GM18526 (cell line): Measurements from ENCODE around the gene ERVH48-1.

ENCODE experiments used
- POLR2A ChIP-seq: IDR thresholded peaks from 3 replicates; pipeline ENCODE4 v1.6.1; 2011; ENCODE audit not compliant: insufficient read length; ENCODE audit errors: extremely low read depth

Gene ERVH48-1

DNA sequence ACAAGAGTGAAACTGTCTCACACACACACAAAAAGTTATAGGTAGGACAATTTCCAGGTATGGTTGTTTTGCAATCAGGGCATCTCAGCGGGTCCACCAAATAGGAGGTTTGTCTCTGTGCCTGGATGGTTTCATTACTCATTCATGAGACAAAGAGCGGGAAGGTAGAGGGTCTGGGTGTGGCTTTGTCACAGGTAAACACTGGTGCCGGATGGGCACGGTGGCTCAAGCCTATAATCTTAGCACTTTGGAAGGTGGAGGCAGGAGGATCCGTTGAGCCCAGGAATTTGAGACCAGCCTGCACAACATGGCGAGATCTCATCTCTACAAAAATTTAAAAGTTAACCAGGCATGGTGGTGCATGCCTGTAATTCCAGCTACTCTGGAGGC lies 16.3 kb upstream of the ERVH48-1 start:
- no peak for TF ChIP-seq POLR2A

DNA sequence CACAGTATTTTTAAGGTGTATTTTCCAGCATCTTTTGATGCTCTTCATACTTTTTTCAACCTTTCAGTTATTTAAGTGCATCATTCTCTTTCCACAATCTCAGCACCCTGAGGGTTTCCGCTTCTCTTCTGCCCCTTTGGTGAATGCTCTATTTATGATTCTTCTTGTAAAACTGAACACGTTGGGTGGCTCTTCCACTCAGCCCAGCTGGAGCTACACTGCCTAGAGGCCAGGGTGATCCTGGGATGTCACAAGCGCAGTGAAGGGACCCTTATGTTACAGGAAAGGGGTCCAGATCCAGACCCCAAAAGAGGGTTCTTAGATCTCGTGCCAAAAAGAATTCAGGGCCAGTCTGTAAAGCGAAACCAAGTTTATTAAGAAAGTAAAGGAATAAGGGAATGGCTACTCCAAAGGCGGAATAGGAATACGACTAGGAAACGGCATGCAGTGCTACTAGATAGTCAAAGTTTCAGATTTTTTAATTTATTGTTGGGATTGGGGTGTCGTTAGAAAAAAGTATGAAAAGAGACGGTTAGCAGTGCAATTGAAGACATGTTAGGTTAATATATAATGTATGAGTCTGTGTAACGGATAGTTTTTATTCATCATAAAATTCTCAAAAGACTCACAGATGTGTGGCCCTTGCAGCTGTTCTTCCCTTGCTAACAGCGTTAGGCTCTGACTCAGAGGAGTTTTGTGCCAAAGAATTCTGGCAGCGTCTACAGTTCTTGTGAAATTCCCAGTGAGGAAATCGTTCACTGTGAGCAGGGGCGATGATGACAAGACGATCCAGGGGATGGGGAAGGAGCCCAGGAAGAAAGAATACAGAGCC lies 14.4 kb upstream of the ERVH48-1 start:
- TF ChIP-seq POLR2A: no peak

DNA sequence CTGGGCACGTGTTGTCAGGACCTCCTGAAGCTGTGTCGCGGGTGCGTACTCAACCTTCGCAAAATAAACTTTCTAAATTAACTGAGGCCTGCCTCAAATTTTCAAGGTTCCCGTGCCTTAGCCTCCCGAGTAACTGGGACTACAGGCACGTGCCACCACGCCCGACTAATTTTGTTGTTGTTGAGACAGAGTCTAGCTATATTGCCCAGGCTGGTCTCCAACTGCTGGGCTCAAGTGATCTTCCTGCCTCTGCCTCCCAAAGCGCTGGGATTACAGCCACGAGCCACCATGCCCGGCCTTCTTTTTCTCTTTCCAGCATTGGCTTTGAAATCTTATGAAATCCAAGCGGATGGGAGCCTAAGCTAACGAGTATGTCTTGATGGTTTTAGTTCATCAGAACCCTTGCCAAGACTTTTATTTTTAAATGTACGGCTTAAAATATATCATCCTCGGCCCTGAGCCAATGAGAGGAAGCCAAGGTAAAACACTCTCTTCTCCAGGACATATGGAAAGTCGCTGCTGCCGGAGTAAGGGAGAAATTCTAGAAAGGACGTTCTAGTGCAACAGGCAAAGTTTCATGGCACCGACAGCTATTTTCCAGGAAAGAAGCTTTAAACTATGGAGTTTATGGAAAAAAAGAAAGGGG lies 12.7 kb upstream of the ERVH48-1 start:
- TF ChIP-seq POLR2A: no peak

DNA sequence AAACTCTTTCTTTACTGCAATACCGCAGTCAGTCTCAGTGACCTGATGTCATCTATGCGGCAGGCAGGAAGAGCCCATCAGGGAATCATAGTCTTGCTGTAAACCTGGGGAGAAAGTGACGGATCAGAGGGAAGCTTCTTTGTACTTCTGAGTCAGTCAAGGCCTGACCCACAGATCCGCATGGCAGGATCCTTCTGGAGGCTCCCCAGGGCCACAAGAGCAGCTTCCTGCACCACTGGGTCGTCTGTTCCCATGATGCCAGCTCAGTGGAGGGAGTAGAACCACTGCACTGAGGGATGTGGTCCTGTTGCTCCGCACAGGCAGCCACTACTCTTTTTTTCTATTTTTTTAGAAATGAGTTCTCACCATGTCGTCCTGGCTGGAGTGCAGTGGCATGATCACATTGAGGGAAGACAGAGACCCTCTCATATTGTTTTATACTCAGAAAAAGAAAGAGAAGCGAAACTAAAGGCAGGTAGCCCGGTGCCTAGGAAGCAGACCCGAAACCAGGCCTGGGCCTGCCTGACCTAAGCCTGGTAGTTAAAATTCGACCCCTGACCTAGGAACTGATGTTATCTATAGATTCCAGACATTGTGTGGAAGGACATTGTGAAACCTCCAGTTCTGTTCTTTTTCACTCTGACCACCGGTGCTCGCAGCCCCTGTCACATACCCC lies 6.3 kb upstream of the ERVH48-1 start:
- TF ChIP-seq POLR2A: no peak

DNA sequence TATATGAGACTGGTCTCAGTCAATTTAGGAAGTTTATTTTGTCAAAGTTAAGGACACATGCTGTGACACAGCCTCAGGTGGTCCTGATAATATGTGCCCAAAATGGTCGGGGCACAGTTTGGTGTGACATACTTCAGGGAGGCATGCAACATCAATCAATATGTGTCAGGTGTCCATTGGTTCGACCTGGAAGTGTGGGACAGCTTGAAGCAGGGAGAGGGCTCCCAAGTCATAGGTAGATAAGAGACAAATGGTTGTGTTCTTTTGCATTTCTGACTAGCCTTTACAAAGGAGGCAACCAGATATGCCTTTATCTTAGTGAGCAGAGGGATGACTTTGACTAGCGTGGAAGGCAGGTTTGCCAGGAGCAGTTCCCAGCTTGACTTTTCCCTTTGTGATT lies 4.5 kb upstream of the ERVH48-1 start:
- no peak for TF ChIP-seq POLR2A

DNA sequence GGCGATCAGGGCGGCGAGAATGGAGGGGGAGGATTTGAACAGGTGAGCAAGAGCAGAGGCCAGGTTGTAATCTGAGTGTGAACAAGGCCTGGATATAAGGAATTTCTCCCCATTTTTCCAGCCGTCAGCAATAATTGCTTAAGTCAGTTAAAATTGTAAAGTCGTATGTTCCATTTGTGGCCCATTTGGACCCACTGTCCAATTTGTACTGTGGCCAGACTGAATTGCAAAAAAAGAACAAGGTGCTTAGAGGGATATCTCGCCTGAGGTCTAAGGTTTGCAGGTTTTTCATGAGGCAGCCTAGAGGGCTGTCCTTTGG lies 1.0 kb downstream of the ERVH48-1 start:
- no peak for TF ChIP-seq POLR2A

DNA sequence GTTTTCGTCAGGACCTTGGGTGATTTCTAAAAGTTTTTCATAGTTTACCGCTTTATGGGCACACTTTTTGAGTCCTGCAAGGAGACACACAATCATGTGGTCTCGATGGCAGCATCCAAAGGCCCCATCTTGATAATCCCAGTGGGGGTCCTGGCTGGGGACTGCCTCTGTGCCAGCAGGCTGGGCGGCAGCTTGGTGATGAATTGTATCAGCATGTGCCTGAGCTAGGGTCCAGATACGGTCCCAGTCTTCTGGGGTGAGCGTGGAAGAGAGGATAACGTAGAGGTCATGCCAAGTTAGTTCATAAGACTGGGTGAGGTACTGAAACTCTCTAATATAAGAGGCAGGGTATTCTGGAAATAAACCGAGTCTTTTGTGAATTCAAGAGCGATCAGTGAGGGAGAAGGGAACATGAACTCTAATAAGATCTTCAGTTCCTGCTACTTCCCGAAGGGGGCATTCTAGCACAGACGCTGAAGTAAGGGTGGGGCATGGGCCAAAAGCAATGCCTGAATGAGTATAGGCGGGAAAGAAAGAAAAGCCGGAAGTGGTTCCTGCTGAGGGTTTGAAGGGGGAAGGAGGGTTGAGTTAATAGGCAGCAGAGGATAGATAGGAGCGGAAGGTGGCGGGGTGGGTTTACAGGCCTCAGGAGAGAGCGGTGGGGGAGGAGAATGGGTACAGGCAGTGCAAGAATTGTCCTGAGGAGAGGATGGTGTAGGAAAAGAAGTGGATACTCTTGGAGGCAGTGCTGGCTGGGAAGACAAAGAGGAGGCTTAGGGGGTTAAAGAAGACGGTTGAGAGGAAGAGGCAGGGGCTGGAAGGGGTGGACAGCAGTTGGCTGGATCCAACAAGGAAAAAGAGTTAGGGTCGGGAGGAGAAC lies 1.6 kb downstream of the ERVH48-1 start:
- TF ChIP-seq POLR2A: no peak

DNA sequence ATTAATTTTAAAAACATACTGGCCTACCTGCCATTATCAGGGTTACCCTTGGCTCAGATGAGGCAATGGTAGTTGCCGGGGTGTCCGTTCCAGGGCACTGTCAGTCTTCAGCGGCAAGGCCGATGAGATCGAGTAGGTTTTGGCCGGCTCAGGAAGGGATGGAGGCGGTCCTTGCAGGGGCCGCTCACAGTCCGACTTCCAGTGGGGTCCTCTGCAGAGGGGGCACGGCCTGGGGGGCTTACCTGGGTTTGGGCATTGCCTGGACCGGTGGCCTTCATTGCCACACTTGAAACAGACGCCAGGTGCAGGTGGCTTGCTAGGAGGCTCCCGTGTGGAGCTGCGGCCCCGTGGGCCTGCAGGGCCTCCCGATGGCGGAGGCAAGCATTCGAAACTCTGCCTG lies 2.5 kb downstream of the ERVH48-1 start:
- no peak for TF ChIP-seq POLR2A

DNA sequence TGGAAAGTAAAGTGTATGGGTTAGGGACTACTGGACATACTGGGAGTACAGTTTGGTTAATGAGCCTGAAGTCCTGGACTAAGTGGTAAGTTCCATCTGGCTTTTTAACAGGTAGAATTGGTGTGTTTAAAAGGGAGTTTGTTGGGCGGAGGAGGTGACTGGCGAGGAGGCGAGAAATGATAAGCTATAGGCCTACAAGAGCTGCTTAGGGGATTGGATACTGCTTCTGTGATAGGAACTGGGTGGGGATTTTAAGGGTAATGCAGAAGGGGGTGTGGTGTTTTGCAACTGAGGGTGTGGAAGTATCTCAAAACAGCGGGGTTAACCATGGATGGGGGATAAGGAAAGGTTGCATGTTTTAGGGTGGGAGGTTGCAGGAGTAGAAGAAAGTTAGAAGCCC lies 3.5 kb downstream of the ERVH48-1 start:
- TF ChIP-seq POLR2A: no peak

DNA sequence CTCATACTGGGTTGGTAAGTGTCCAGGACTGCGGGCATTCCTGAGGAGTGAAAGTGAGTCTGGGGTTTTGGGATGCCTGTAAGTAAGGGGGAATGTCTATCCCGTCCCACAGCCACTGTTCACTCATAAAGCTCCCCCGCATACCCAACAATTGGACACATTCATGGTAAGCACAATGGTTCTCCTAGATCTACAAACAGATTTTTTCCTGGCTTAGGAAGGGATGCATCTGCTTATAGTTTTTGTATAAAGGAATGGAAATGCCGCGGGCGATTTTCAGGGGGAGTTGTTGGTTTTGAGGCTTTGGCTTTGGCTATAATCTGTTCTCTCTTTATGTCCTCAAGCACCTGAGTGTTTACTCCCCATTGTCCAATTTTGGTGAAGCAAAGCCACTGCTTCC lies 7.1 kb downstream of the ERVH48-1 start:
- TF ChIP-seq POLR2A: no peak

DNA sequence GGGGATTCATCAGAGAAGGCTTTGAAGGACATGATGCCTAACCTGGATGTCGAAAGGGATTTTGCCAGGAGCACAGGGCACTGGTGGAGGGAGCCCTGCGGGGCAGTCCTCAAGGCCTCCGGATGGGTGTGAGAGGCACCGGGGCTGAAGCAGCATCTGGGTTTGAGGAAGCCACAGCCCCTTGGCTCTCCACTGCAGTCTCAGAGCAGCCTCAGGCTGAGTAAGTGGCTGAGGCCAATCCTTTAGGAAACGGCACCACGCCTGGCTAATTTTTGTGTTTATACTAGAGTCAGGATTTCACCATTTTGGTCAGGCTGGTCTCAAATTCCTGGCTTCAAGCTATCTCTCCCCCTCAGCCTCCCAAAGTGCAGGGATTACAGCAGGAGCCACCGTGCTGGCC lies 12.0 kb downstream of the ERVH48-1 start:
- TF ChIP-seq POLR2A: no peak

DNA sequence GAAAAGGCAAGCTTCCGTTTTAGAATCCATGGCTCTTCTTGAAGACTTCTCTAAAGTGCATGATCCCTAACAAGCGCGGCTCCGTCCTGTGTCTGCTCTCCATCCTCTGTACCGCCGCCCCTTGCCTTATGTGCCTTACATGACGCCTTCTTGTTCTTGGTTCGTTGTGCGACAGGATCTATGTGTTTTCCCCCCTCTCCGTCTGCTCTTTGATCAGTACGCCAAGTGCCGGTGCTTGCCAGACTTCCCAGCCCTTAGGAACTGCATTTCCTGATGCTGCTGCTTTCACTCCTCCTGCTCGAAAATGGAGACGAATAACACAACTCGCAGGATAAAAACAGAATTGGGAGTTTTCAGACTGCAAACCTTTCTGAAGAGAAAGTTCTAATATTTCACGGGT lies 19.2 kb downstream of the ERVH48-1 start:
- no peak for TF ChIP-seq POLR2A

DNA sequence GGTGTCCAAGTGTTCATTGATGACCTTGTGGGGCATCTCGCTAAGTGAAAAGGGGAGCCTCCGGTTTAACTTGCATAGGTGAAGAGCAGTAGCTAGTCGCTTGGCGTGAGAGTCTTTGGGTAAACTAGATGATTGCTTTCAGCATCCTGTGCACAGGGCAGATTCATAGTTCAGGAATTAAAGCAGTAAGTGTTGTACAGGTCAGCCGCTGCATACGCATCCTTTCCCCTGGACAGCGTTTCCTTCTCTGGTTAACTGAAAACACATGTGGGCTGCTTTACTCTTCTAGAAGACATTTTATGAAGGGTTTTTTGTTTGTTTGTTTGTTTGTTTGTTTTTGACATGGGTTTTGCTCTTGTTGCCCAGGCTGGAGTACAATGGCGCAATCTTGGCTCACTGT lies 20.2 kb downstream of the ERVH48-1 start:
- TF ChIP-seq POLR2A: no peak

DNA sequence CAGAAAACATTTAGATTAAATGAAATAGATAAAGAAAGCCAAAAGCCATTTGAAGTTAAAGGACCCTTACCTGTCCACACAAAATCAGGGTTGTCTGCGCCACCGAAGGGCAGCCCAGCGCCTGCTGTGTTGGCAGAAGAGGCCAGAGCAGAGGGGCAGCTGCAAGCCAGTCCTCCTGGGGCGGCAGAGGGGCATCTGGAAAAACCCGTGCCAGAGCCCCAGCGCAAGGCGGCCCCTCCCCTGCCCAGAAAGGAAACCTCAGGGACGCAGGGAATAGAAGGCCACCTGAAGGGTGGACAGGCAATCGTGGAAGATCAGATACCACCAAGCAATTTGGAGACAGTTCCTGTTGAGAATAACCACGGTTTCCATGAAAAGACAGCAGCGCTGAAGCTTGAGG lies 21.6 kb downstream of the ERVH48-1 start:
- TF ChIP-seq POLR2A: no peak

DNA sequence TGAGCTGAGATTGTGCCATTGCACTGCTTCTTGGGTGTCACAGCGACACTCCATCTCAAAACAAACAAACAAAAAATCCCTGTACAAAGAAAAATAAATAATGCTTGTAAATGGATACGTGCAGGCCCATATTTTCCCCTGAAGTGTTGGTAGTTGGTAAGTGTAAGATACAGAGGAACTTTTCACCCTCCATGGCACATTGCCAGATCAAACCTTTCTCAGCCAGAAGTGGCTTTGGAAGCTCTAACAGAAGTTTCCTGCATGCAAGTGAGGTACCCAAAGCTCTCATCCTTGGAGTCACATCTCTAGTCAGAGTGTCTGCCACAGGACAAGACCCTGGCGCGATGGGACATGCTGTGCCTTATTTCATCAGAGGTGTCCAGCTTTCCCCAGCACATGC lies 25.0 kb downstream of the ERVH48-1 start:
- no peak for TF ChIP-seq POLR2A
